ENCODE data around the gene NUDT21. TPM values are rescaled to one million over a fixed set of nuclear protein-coding genes. Genes with fewer than 3 reads are reported as not detected.
"Not testable (repeated sequence)": the region's sequence is repeated elsewhere in the genome, so short reads cannot be mapped to it uniquely, and the experiment has no call there.

Gene NUDT21
- total and polyA plus RNA-seq, 4 donors = 79.7 to 151 (median 99.8) TPM

- Histone ChIP-seq H3K27me3 (ENCODE audit: control insufficient read depth, insufficient read depth, low read length) (no peaks in the 10 kb centered on the region), H3K27ac (ENCODE audit: low read depth, low read length) (no peak overlapping the region), H3K9me3 (ENCODE audit: control insufficient read depth, insufficient read depth, low read length) (no peaks in the 10 kb centered on the region), H3K4me3 (ENCODE audit: low read depth, low read length) (no peak overlapping the region), H3K36me3 (ENCODE audit: control insufficient read depth, insufficient read depth, low read length) (peaks cover 32% of the 10 kb centered on the region), H3K4me1 (ENCODE audit: control insufficient read depth, insufficient read depth, low read length) (no peaks in the 10 kb centered on the region)
- no CpG with 5 or more reads among the region's 4 CpGs for WGBS (ENCODE audit: insufficient coverage)
- no peak for DNase-seq (ENCODE audit: low read depth in 4 of 6, low spot score in 6 of 6)
These were observed 41.9 kb downstream of the NUDT21 start for GRCh38 chr16:56409195-56409594.

- Histone ChIP-seq H3K36me3 (ENCODE audit: control insufficient read depth, insufficient read depth, low read length) (peaks cover 32% of the 10 kb centered on the region), H3K4me1 (ENCODE audit: control insufficient read depth, insufficient read depth, low read length) (no peaks in the 10 kb centered on the region), H3K27ac (ENCODE audit: low read depth, low read length) (no peak overlapping the region), H3K27me3 (ENCODE audit: control insufficient read depth, insufficient read depth, low read length) (no peaks in the 10 kb centered on the region), H3K4me3 (ENCODE audit: low read depth, low read length) (no peak overlapping the region), H3K9me3 (ENCODE audit: control insufficient read depth, insufficient read depth, low read length) (no peaks in the 10 kb centered on the region)
- 71% methylated on average over 4 of the region's 7 CpGs for WGBS (ENCODE audit: insufficient coverage)
- no peak for DNase-seq (ENCODE audit: low read depth in 4 of 6, low spot score in 6 of 6)
These were observed 42.6 kb downstream of the NUDT21 start for GRCh38 chr16:56408379-56409098.

DNA sequence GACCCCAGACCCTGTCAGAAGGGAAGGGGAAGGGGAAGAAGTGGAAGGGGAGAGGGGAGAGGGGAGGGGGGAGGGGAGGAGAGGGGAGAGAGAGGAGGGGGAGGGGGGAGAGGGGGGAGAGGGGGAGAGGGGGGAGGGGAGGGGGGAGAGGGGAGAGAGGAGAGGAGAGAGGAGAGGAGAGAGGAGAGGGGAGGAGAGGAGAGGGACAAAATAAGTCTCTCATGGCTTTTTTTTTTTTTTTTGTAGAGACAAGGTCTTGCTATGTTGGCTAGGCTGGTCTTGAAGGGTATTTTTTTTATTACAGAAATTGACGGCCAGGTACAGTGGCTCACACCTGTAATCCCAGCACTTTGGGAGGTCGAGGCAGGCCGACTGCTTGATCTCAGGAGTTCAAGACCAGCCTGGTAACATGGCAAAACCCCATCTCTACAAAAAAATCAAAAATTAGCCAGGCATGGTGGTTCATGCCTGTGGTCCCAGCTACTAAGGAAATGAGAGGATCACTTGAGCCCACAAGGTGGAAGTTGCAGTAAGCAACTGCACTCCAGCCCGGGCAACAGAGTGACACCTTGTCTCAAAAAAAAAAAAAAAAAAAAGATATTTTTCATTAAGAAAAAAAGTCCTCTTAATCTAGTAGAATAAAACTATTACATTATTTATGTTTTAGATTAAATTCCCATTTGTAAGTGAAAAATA lies 45.0 kb downstream of the NUDT21 start:
- no peaks in the 10 kb centered on the region for H3K9me3 ChIP-seq (ENCODE audit: control insufficient read depth, insufficient read depth, low read length)
- no peak for DNase-seq (ENCODE audit: low read depth in 4 of 6, low spot score in 6 of 6)
- H3K36me3 ChIP-seq (ENCODE audit: control insufficient read depth, insufficient read depth, low read length) = peaks cover 37% of the 10 kb centered on the region
- no peaks in the 10 kb centered on the region for H3K4me1 ChIP-seq (ENCODE audit: control insufficient read depth, insufficient read depth, low read length)
- H3K27ac ChIP-seq (ENCODE audit: low read depth, low read length) = no peak overlapping the region
- no peaks in the 10 kb centered on the region for H3K27me3 ChIP-seq (ENCODE audit: control insufficient read depth, insufficient read depth, low read length)
- WGBS (ENCODE audit: insufficient coverage) = 0% methylated on average over 1 of the region's 4 CpGs
- H3K4me3 ChIP-seq (ENCODE audit: low read depth, low read length) = no peak overlapping the region

DNA sequence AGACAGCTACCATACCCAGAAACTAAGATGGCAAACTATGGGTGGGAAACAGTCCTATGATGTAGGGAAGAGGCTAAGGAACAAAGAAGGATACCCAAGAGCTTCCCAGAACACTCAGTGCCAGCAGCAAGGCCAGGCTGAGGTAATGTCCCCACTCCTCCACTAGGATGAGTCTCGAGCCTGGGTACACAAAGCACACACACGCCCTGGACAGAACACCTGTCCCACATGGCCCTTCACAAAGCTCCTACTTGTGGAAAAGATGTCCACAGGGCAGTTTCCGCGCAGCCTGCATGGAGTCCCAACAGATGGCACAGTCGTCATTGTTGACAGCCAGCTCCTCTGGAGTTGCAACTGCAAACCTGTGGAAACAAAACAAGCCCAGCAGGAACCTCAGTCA lies 49.6 kb downstream of the NUDT21 start:
- H3K4me3 ChIP-seq (ENCODE audit: low read depth, low read length) = no peak overlapping the region
- H3K36me3 ChIP-seq (ENCODE audit: control insufficient read depth, insufficient read depth, low read length) = peaks cover 24% of the 10 kb centered on the region
- WGBS (ENCODE audit: insufficient coverage) = 72% methylated on average over 5 of the region's 5 CpGs
- no peaks in the 10 kb centered on the region for H3K27me3 ChIP-seq (ENCODE audit: control insufficient read depth, insufficient read depth, low read length)
- no peak overlapping the region for H3K27ac ChIP-seq (ENCODE audit: low read depth, low read length)
- H3K4me1 ChIP-seq (ENCODE audit: control insufficient read depth, insufficient read depth, low read length) = no peaks in the 10 kb centered on the region
- H3K9me3 ChIP-seq (ENCODE audit: control insufficient read depth, insufficient read depth, low read length) = no peaks in the 10 kb centered on the region
- DNase-seq (ENCODE audit: low read depth in 4 of 6, low spot score in 6 of 6) = no peak

GRCh38 chr16:56400458-56400857 lies 50.7 kb downstream of the NUDT21 start:
- H3K27ac ChIP-seq (ENCODE audit: low read depth, low read length) = no peak overlapping the region
- H3K27me3 ChIP-seq (ENCODE audit: control insufficient read depth, insufficient read depth, low read length) = no peaks in the 10 kb centered on the region
- DNase-seq (ENCODE audit: low read depth in 4 of 6, low spot score in 6 of 6) = no peak
- WGBS (ENCODE audit: insufficient coverage) = 78% methylated on average over 5 of the region's 5 CpGs
- no peaks in the 10 kb centered on the region for H3K4me1 ChIP-seq (ENCODE audit: control insufficient read depth, insufficient read depth, low read length)
- H3K36me3 ChIP-seq (ENCODE audit: control insufficient read depth, insufficient read depth, low read length) = peaks cover 24% of the 10 kb centered on the region
- no peak overlapping the region for H3K4me3 ChIP-seq (ENCODE audit: low read depth, low read length)
- H3K9me3 ChIP-seq (ENCODE audit: control insufficient read depth, insufficient read depth, low read length) = no peaks in the 10 kb centered on the region

- H3K4me1 ChIP-seq (ENCODE audit: control insufficient read depth, insufficient read depth, low read length) = no peaks in the 10 kb centered on the region
- no peaks in the 10 kb centered on the region for H3K9me3 ChIP-seq (ENCODE audit: control insufficient read depth, insufficient read depth, low read length)
- WGBS (ENCODE audit: insufficient coverage) = no CpG with 5 or more reads among the region's 2 CpGs
- peaks cover 22% of the 10 kb centered on the region for H3K36me3 ChIP-seq (ENCODE audit: control insufficient read depth, insufficient read depth, low read length)
- H3K4me3 ChIP-seq (ENCODE audit: low read depth, low read length) = no peak overlapping the region
- H3K27me3 ChIP-seq (ENCODE audit: control insufficient read depth, insufficient read depth, low read length) = no peaks in the 10 kb centered on the region
- H3K27ac ChIP-seq (ENCODE audit: low read depth, low read length) = no peak overlapping the region
- DNase-seq (ENCODE audit: low read depth in 4 of 6, low spot score in 6 of 6) = peak in 2 of 6 donors; percentile 12 to 19
These were observed 51.6 kb downstream of the NUDT21 start for GRCh38 chr16:56399486-56399885.

- H3K9me3 ChIP-seq (ENCODE audit: control insufficient read depth, insufficient read depth, low read length) = no peaks in the 10 kb centered on the region
- no peak overlapping the region for H3K27ac ChIP-seq (ENCODE audit: low read depth, low read length)
- peaks cover 20% of the 10 kb centered on the region for H3K36me3 ChIP-seq (ENCODE audit: control insufficient read depth, insufficient read depth, low read length)
- WGBS (ENCODE audit: insufficient coverage) = no CpG with 5 or more reads among the region's 2 CpGs
- H3K4me1 ChIP-seq (ENCODE audit: control insufficient read depth, insufficient read depth, low read length) = no peaks in the 10 kb centered on the region
- H3K4me3 ChIP-seq (ENCODE audit: low read depth, low read length) = no peak overlapping the region
- DNase-seq (ENCODE audit: low read depth in 4 of 6, low spot score in 6 of 6) = peak in 1 of 6 donors; percentile 7
- H3K27me3 ChIP-seq (ENCODE audit: control insufficient read depth, insufficient read depth, low read length) = no peaks in the 10 kb centered on the region
These were observed 52.1 kb downstream of the NUDT21 start for GRCh38 chr16:56399047-56399446.

DNA sequence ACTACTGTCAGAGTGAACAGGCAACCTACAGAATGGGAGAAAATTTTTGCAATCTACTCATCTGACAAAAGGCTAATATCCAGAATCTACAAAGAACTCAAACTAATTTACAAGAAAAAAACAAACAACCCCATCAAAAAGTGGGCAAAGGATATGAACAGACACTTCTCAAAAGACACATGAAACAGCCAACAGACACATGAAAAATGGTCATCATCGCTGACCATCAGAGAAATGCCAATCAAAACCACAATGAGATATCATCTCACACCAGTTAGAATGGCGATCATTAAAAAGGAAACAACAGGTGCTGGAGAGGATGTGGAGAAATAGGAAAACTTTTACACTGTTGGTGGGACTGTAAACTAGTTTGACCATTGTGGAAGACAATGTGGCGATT lies 54.4 kb downstream of the NUDT21 start:
- not testable (repeated sequence) for DNase-seq (ENCODE audit: low read depth in 4 of 6, low spot score in 6 of 6); H3K4me3 ChIP-seq (ENCODE audit: low read depth, low read length); H3K4me1 ChIP-seq (ENCODE audit: control insufficient read depth, insufficient read depth, low read length); H3K9me3 ChIP-seq (ENCODE audit: control insufficient read depth, insufficient read depth, low read length); H3K27me3 ChIP-seq (ENCODE audit: control insufficient read depth, insufficient read depth, low read length); H3K27ac ChIP-seq (ENCODE audit: low read depth, low read length)
- no CpG with 5 or more reads among the region's 3 CpGs for WGBS (ENCODE audit: insufficient coverage)
- peaks cover 11% of the 10 kb centered on the region for H3K36me3 ChIP-seq (ENCODE audit: control insufficient read depth, insufficient read depth, low read length)

DNA sequence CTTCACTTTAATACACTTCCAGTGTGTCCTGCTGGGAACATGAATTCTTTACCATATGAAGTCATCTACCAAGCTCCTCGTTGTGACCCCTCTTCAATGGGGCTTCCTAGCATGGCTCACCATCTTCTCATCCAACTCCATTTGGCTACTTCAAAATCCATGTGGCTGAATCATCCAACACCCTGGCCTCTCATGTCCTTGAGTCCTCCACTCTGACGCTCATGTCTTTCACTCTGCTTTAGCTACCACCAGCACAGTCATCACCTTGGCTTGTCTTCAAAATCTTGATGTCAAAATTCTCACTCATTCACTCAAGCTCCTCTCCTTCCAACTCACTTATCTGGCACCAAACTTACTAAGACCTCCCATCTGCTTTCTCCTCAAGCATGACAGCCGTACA lies 61.6 kb downstream of the NUDT21 start:
- 97% methylated on average over 3 of the region's 3 CpGs for whole genome bisulfite sequencing (ENCODE audit: insufficient coverage)
- H3K9me3 ChIP-seq (ENCODE audit: control insufficient read depth, insufficient read depth, low read length) = no peaks in the 10 kb centered on the region
- no peak overlapping the region for H3K27ac ChIP-seq (ENCODE audit: low read depth, low read length)
- no peaks in the 10 kb centered on the region for H3K27me3 ChIP-seq (ENCODE audit: control insufficient read depth, insufficient read depth, low read length)
- H3K4me3 ChIP-seq (ENCODE audit: low read depth, low read length) = no peak overlapping the region
- no peaks in the 10 kb centered on the region for H3K4me1 ChIP-seq (ENCODE audit: control insufficient read depth, insufficient read depth, low read length)
- peaks cover 31% of the 10 kb centered on the region for H3K36me3 ChIP-seq (ENCODE audit: control insufficient read depth, insufficient read depth, low read length)
- no peak for DNase-seq (ENCODE audit: low read depth in 4 of 6, low spot score in 6 of 6)

GRCh38 chr16:56388209-56388608 lies 62.9 kb downstream of the NUDT21 start:
- no peaks in the 10 kb centered on the region for H3K27me3 ChIP-seq (ENCODE audit: control insufficient read depth, insufficient read depth, low read length)
- no peak overlapping the region for H3K27ac ChIP-seq (ENCODE audit: low read depth, low read length)
- no peaks in the 10 kb centered on the region for H3K9me3 ChIP-seq (ENCODE audit: control insufficient read depth, insufficient read depth, low read length)
- H3K36me3 ChIP-seq (ENCODE audit: control insufficient read depth, insufficient read depth, low read length) = peaks cover 44% of the 10 kb centered on the region
- H3K4me1 ChIP-seq (ENCODE audit: control insufficient read depth, insufficient read depth, low read length) = no peaks in the 10 kb centered on the region
- no peak for DNase-seq (ENCODE audit: low read depth in 4 of 6, low spot score in 6 of 6)
- H3K4me3 ChIP-seq (ENCODE audit: low read depth, low read length) = no peak overlapping the region
